Gastrocnemius medialis (tissue), 4 donors: ENCODE measurements around the gene KIAA1549.

Experiments
- POLR2A ChIP-seq, 2 donors: fragments of 450-650 bp; IDR thresholded peaks; one replicate each; pipeline ENCODE4 v1.6.1; 2017; ENCODE audit warnings: antibody characterized with exemption in 2 of 2, mild to moderate bottlenecking in 2 of 2, moderate library complexity in 2 of 2
- TF ChIP-seq, protein P1 (sequence below), 5 experiments: fragments of 450-650 bp in 3 of 5; fragments of 200-600 bp in 2 of 5; sonication (generic) in 2 of 5; IDR thresholded peaks in 4 of 5; conservative IDR thresholded peaks in 1 of 5; 1 replicate in 4 of 5; 2 replicates in 1 of 5; pipeline ENCODE4 v1.5.1; 2016 to 2019; ENCODE audit warnings: antibody characterized with exemption in 5 of 5, mild to moderate bottlenecking in 3 of 5, moderate library complexity in 3 of 5

- TF ChIP-seq, protein P1, sequence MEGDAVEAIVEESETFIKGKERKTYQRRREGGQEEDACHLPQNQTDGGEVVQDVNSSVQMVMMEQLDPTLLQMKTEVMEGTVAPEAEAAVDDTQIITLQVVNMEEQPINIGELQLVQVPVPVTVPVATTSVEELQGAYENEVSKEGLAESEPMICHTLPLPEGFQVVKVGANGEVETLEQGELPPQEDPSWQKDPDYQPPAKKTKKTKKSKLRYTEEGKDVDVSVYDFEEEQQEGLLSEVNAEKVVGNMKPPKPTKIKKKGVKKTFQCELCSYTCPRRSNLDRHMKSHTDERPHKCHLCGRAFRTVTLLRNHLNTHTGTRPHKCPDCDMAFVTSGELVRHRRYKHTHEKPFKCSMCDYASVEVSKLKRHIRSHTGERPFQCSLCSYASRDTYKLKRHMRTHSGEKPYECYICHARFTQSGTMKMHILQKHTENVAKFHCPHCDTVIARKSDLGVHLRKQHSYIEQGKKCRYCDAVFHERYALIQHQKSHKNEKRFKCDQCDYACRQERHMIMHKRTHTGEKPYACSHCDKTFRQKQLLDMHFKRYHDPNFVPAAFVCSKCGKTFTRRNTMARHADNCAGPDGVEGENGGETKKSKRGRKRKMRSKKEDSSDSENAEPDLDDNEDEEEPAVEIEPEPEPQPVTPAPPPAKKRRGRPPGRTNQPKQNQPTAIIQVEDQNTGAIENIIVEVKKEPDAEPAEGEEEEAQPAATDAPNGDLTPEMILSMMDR (IDR thresholded peaks at IDR 0.05 in 4 of 5, conservative IDR thresholded peaks at IDR 0.05 in 1 of 5): no peak
- TF ChIP-seq POLR2A (IDR thresholded peaks at IDR 0.05): no peak
Observed at GRCh38 chr7:138934367-138934766, 46.8 kb downstream of the KIAA1549 start.
